ENCODE results near the gene PI4K2B. TPM values are rescaled to one million over a fixed set of nuclear protein-coding genes. Genes with fewer than 3 reads are reported as not detected.

Gene PI4K2B
- total and polyA plus RNA-seq, 2 of the 13 experiments (the other 11 are each of a cell fraction or from before 2014, with no cell fraction given), result 6.9 to 25.8 TPM

- FAIRE-seq (no peak), ATAC-seq (peak; percentile 40), DNase-seq (ENCODE audit: low spot score) (peak; percentile 25)
- peaks cover 2 to 8% of the 10 kb centered on the region in 2 experiments; a peak in 1 of 5 replicates for H3K36me3 ChIP-seq (replicated peaks in 1 of 2; ENCODE audit: control insufficient read depth in 1 of 2, insufficient read depth in 2 of 2, low read length in 2 of 2)
- H3K27ac ChIP-seq (ENCODE audit: extremely low read length, insufficient read depth, low read length), result peak overlapping the region; percentile 92
- CTCF ChIA-PET (ENCODE audit: low intra/inter-chr PET ratio, low total read pairs), result interaction anchor here (0.9 to 1.9 kb wide), 3 partner anchors 54 to 133 kb away, joined by 3 to 6 read pairs (median 6); no protein-coding TSS in a partner anchor
- peak overlapping the region; percentile 52 for H2AFZ ChIP-seq (ENCODE audit: low read length)
- in situ Hi-C loops (cut with HindIII; ENCODE audit: extremely low pct_ligation_motif_present, low pct_unique_long_range_greater_than_20kb), result loop anchor here (5.0 kb wide), 1 partner anchor 76 kb away; no protein-coding TSS in a partner anchor
- H4K20me1 ChIP-seq (ENCODE audit: insufficient read depth, low read length), result no peaks in the 10 kb centered on the region
- H3K4me1 ChIP-seq (ENCODE audit: insufficient read depth, low read length), result peaks cover 39% of the 10 kb centered on the region
- POLR2A ChIA-PET, result interaction anchor here (1.0 to 1.9 kb wide), 6 partner anchors 17 to 154 kb away, joined by 3 to 12 read pairs (median 8); partner anchors contain the start of genes ANAPC4, PI4K2B and SEPSECS
- peak overlapping the region; percentile 87 for H3K4me2 ChIP-seq (ENCODE audit: low read depth, low read length)
- peaks cover 22% of the 10 kb centered on the region for H3K79me2 ChIP-seq (ENCODE audit: insufficient read depth, low read length)
- no TSS peak for BruUV-seq (replicated peaks)
- 13% methylated on average over 23 of the region's 23 CpGs for WGBS (ENCODE audit: low lambda C conversion rate)
- H3K9me3 ChIP-seq (ENCODE audit: low read length), result no peaks in the 10 kb centered on the region
- peak overlapping the region; percentile 92 for H3K9ac ChIP-seq (ENCODE audit: insufficient read depth, low read depth, low read length)
- intact Hi-C loops (cut with micrococcal nuclease; ENCODE audit: unreplicated experiment), result loop anchor here (2.0 kb wide), 3 partner anchors 53 to 133 kb away; partner anchors contain the start of gene PI4K2B
- no peaks in the 10 kb centered on the region for H3K27me3 ChIP-seq (ENCODE audit: control insufficient read depth in 1 of 2, insufficient read depth in 2 of 2, low read length in 2 of 2)
- peak overlapping the region; percentile 79 to 98 (median 96) for H3K4me3 ChIP-seq (replicated peaks in 1 of 3; ENCODE audit: insufficient read depth in 1 of 3, low read depth in 2 of 3, low read length in 3 of 3)
- TF ChIP-seq HHEX (CRISPR knock-in tag; IDR thresholded peaks at IDR 0.05) (no peak), ZNF230 (CRISPR knock-in tag; IDR thresholded peaks at IDR 0.05) (no peak), ZBTB39 (CRISPR knock-in tag; IDR thresholded peaks at IDR 0.05) (no peak), AKAP8 (CRISPR knock-in tag; IDR thresholded peaks at IDR 0.05) (no peak), RNF219 (CRISPR knock-in tag; IDR thresholded peaks at IDR 0.05) (0 out of 2 replicates have a peak, but pooled peaks have one; percentile 1), MTF2 (CRISPR knock-in tag; IDR thresholded peaks at IDR 0.05; ENCODE audit: borderline replicate concordance) (no peak), ZNF609 (CRISPR knock-in tag; IDR thresholded peaks at IDR 0.05; ENCODE audit: borderline replicate concordance) (no peak), ZNF879 (CRISPR knock-in tag; IDR thresholded peaks at IDR 0.05) (no peak)
These were observed 79.5 kb downstream of the PI4K2B start for GRCh38 chr4:25313201-25313895.

Data from HepG2 (cell line).